A673 (cell line): Measurements from ENCODE around the gene TSPAN4. TPM values are rescaled to one million over a fixed set of nuclear protein-coding genes. Genes with fewer than 3 reads are reported as not detected.

ENCODE experiments used
- BruUV-seq: library from RNA; stranded (reverse); fragments of 400-500 nt; replicated peaks from 2 replicates; lab custom pipeline; 2021; lab: Mats Ljungman, UMichigan
- CTCF ChIA-PET: fragments of 300-600 bp; sonication (Branson Sonifier 250); formaldehyde crosslinking; loops from one replicate; lab custom pipeline; 2022; ENCODE audit warnings: antibody characterized with exemption; lab: Charles Lee
- POLR2A ChIA-PET: fragments of 300-600 bp; sonication (Branson Sonifier 250); formaldehyde crosslinking; loops from one replicate; lab custom pipeline; 2022; ENCODE audit warnings: antibody characterized with exemption; ENCODE audit not compliant: low non-redundant PET; lab: Charles Lee
- DNase-seq: peaks from one replicate; pipeline ENCODE4 v3.0.0-alpha.2; 2015; ENCODE audit warnings: low spot score
- H3K27ac ChIP-seq: fragments of 200-600 bp; sonication (generic); 2 replicates; pipeline ENCODE4 v1.5.1; 2016; ENCODE audit warnings: mixed run types, low read depth, mild to moderate bottlenecking, mixed read lengths, antibody characterized with exemption, low read length; ENCODE audit not compliant: poor library complexity, severe bottlenecking
- H3K27me3 ChIP-seq: fragments of 200-600 bp; sonication (generic); replicated peaks from 2 replicates; pipeline ENCODE4 v1.6.1; 2017; ENCODE audit warnings: mixed run types, low read depth, mild to moderate bottlenecking, mixed read lengths, antibody characterized with exemption, low read length; ENCODE audit not compliant: insufficient read depth, poor library complexity
- H3K36me3 ChIP-seq: fragments of 200-600 bp; sonication (generic); 2 replicates; pipeline ENCODE4 v1.6.1; 2016; ENCODE audit warnings: mixed run types, mild to moderate bottlenecking, mixed read lengths, antibody characterized with exemption, low read length; ENCODE audit not compliant: insufficient read depth, poor library complexity, severe bottlenecking
- H3K4me1 ChIP-seq: fragments of 200-600 bp; sonication (generic); 2 replicates; pipeline ENCODE4 v1.6.1; 2017; ENCODE audit warnings: mixed run types, mild to moderate bottlenecking, mixed read lengths, antibody characterized with exemption, low read length; ENCODE audit not compliant: insufficient read depth, poor library complexity, severe bottlenecking
- H3K4me3 ChIP-seq: fragments of 200-600 bp; sonication (generic); 2 replicates; pipeline ENCODE4 v1.5.1; 2016; ENCODE audit warnings: low read depth, mixed run types, mild to moderate bottlenecking, mixed read lengths, low read length; ENCODE audit not compliant: poor library complexity, severe bottlenecking
- H3K9me3 ChIP-seq: fragments of 200-600 bp; sonication (generic); 2 replicates; pipeline ENCODE4 v1.6.1; 2016; ENCODE audit warnings: mixed run types, low read depth, mild to moderate bottlenecking, mixed read lengths, antibody characterized with exemption, low read length; ENCODE audit not compliant: poor library complexity, severe bottlenecking
- EZH2 ChIP-seq: fragments of 200-600 bp; sonication (generic); IDR thresholded peaks from 2 replicates; pipeline ENCODE4 v1.6.1; 2017; ENCODE audit warnings: borderline replicate concordance, low read depth, mild to moderate bottlenecking, mixed read lengths, antibody characterized with exemption, low read length; ENCODE audit not compliant: poor library complexity, severe bottlenecking
- intact Hi-C: fragments of 100-400 bp; cut with micrococcal nuclease; formaldehyde crosslinking; loops from one replicate; pipeline ENCODE4 v1.10.0; 2022; ENCODE audit not compliant: unreplicated experiment
- total RNA-seq: library from RNA; stranded (reverse); gene quantifications from 2 replicates; pipeline ENCODE4 v1.2.3, GENCODE V29; 2021
- TF ChIP-seq, protein P1 (sequence below): fragments of 300-800, 200-600 bp; sonication (generic); conservative IDR thresholded peaks from 2 replicates; pipeline ENCODE4 v1.5.1; 2017; ENCODE audit warnings: low read depth, mild to moderate bottlenecking, antibody characterized with exemption, low read length, moderate library complexity, mixed read lengths

The TSPAN4 gene
- total RNA-seq, 1 experiment from 2014 or later = 17.5 TPM

DNA sequence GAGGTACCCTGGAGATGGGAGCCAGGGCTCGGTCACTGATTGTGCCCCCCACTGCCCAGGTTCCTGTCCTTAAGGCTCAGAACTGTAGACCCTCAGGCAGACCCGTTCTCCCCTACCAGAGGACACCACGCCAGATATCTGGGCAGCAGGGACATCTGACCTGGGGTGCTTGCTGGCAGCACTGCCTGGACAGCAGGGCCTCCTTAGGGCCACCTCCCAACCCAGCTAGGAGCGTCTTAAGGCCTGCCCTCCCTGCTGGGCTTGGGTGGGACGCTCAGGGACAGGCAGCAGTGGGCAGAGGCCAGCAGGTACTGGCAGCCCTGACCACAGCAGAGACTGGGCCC lies 3.4 kb upstream of the TSPAN4 start:
- H3K36me3 ChIP-seq = peaks cover 28% of the 10 kb centered on the region
- POLR2A ChIA-PET = no interaction called here
- no TSS peak for BruUV-seq
- TF ChIP-seq EZH2 = no peak
- no peak for DNase-seq
- no peaks in the 10 kb centered on the region for H3K9me3 ChIP-seq
- intact Hi-C loops = no loop called here
- H3K27ac ChIP-seq = no peak overlapping the region
- H3K27me3 ChIP-seq = no peaks in the 10 kb centered on the region
- H3K4me1 ChIP-seq = peaks cover 6% of the 10 kb centered on the region
- CTCF ChIA-PET = no interaction called here
- no peak overlapping the region for H3K4me3 ChIP-seq

DNA sequence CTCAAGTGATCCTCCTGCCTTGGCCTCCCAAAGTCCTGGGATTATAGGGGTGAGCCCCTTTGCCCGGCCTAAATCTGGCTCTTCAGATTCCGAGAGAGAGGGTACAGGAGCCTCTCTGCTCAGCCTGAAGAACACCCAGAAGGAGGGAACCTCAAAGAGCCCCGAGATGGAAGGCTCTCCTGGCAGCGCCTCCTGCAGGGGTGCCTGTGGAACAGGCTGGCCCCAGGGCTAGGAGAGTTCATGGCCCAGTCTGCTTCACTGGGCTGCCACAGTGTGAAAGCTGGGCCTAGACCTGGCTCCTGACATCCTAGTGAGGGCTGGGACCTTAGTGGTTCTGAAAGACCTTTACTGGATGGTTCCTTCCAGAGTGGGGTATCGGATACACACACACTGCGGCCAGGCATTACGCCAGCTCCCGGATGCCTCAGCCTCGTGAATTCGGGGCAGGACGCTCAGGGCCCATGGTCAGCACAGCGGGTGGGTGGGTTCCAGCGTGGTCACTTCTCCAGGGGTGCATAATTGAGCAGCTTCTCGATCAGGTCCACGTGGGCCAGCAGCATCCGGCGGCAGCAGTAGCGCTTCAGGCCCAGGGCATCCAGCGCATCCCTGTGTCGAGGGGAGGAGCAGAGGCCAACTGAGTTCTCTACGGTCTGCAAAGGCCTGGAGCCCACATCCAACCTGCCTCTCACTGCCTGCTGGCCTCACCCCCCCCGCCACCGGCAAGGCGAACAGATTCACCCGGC lies 2.6 kb upstream of the TSPAN4 start:
- Histone ChIP-seq H3K4me1 (peaks cover 13% of the 10 kb centered on the region), H3K27me3 (no peaks in the 10 kb centered on the region), H3K9me3 (no peaks in the 10 kb centered on the region), H3K36me3 (peaks cover 28% of the 10 kb centered on the region), H3K27ac (no peak overlapping the region), H3K4me3 (no peak overlapping the region)
- ChIA-PET POLR2A (no interaction called here), CTCF (interaction anchor here (1.2 kb wide), 1 partner anchor 211 kb away, joined by 3 read pairs; no protein-coding TSS in a partner anchor)
- BruUV-seq = TSS peak; percentile 35
- TF ChIP-seq, protein P1, sequence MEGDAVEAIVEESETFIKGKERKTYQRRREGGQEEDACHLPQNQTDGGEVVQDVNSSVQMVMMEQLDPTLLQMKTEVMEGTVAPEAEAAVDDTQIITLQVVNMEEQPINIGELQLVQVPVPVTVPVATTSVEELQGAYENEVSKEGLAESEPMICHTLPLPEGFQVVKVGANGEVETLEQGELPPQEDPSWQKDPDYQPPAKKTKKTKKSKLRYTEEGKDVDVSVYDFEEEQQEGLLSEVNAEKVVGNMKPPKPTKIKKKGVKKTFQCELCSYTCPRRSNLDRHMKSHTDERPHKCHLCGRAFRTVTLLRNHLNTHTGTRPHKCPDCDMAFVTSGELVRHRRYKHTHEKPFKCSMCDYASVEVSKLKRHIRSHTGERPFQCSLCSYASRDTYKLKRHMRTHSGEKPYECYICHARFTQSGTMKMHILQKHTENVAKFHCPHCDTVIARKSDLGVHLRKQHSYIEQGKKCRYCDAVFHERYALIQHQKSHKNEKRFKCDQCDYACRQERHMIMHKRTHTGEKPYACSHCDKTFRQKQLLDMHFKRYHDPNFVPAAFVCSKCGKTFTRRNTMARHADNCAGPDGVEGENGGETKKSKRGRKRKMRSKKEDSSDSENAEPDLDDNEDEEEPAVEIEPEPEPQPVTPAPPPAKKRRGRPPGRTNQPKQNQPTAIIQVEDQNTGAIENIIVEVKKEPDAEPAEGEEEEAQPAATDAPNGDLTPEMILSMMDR = peak; percentile 39
- no peak for TF ChIP-seq EZH2
- intact Hi-C loops = no loop called here
- DNase-seq = no peak

DNA sequence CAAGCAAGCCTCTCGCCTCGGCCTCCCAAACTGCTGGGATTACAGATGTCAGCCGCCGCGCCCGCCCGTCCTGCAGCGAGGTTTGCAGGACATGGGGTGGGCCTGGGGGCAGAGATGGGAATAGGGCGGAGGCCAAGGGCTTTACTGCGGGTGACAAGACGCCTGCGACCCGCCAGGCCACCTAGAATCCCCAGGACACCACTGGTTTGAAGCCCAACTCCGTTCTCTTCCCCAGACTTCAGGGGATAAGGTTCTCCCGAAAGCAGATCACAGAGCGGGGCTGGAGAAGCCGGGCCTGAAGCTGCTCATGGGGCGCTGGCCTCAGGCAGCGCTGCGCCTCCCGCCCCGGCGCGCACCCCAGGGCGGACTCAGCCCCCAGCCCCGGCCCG lies 677 bp upstream of the TSPAN4 start:
- H3K27me3 ChIP-seq = no peaks in the 10 kb centered on the region
- H3K27ac ChIP-seq = peak overlapping the region; percentile 100
- H3K4me3 ChIP-seq = peak overlapping the region; percentile 99
- BruUV-seq = TSS peak; percentile 61
- peaks cover 13% of the 10 kb centered on the region for H3K4me1 ChIP-seq
- no peak for TF ChIP-seq EZH2
- CTCF ChIA-PET = interaction anchor here (0.6 kb wide), 1 partner anchor 35 kb away, joined by 3 read pairs; no protein-coding TSS in a partner anchor
- no peak for DNase-seq
- no peaks in the 10 kb centered on the region for H3K9me3 ChIP-seq
- POLR2A ChIA-PET = no interaction called here
- H3K36me3 ChIP-seq = peaks cover 19% of the 10 kb centered on the region
- intact Hi-C loops = no loop called here

DNA sequence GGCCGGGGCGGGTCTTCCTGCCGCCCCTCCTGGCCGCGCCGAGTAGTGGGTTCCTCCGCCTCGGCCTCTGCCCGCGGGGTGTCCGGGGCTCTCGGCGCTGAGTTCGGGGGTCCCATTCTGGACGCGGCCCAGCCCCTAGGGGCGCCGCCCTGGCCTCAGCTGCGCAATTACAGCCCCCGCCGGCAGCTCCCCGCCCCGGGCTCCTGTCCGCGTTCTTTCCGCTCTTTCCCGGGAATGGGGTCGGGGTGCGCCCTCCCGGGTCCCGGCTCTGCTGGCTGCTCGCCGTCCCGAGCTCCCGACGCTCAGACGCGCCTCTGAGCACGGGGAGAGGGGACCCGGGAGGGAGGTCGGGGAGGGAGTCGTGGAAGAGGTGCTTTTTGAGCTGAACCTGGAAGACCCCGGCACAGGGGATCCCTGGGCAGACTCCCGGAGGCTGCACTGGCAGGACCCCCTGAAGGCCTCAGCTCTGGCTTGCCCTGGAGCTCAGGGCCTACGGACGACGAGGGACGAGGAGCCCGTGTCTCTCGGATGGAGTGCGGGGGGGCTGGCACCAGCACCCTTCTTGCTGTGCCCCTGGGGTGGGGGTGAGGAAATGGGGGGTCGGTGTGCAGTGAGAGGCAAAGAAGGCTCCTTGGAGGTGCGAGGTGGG lies 558 bp downstream of the TSPAN4 start:
- DNase-seq = no peak

More for the DNA sequence above, 558 bp downstream of the TSPAN4 start:
- no TSS peak for BruUV-seq
- H3K27me3 ChIP-seq = no peaks in the 10 kb centered on the region
- no peaks in the 10 kb centered on the region for H3K9me3 ChIP-seq
- intact Hi-C loops = no loop called here
- no peak overlapping the region for H3K27ac ChIP-seq
- H3K4me1 ChIP-seq = peaks cover 13% of the 10 kb centered on the region
- H3K36me3 ChIP-seq = peaks cover 11% of the 10 kb centered on the region
- POLR2A ChIA-PET = interaction anchor here (0.6 kb wide), 2 partner anchors 24 to 51 kb away, joined by 6 to 20 read pairs; no protein-coding TSS in a partner anchor
- CTCF ChIA-PET = no interaction called here
- TF ChIP-seq, protein P1 = no peak
- no peak for TF ChIP-seq EZH2
- peak overlapping the region; percentile 99 for H3K4me3 ChIP-seq
